WTC11 (cell line): Measurements from ENCODE around the gene ACBD4. TPM values are rescaled to one million over a fixed set of nuclear protein-coding genes. Genes with fewer than 3 reads are reported as not detected.

Experiments used
- ATAC-seq: fragments of 200-7000 bp; cut with Tn5 transposase; 2 replicates; pipeline ENCODE4 v1.10.0; 2021; ENCODE audit warnings: mild to moderate bottlenecking, moderate library complexity
- CTCF ChIA-PET: fragments of 300-600 bp; sonication (Branson Sonifier 250); formaldehyde crosslinking; loops from one replicate; lab custom pipeline; 2021; ENCODE audit warnings: antibody characterized with exemption; lab: Charles Lee
- POLR2A ChIA-PET: fragments of 350-600 bp; sonication (Branson Sonifier 250); formaldehyde crosslinking; loops from one replicate; lab custom pipeline; 2021; ENCODE audit warnings: antibody characterized with exemption; lab: Charles Lee
- DNase-seq: peaks from one replicate; pipeline ENCODE4 v3.0.0; 2021; ENCODE audit warnings: low spot score
- H3K27ac Mint-ChIP-seq: 2 replicates; pipeline ENCODE4 v1.8.0; 2021; ENCODE audit warnings: mixed read lengths
- H3K27me3 Mint-ChIP-seq: 2 replicates; pipeline ENCODE4 v1.8.0; 2021; ENCODE audit warnings: low read depth, mild to moderate bottlenecking, moderate library complexity, mixed read lengths
- H3K36me3 Mint-ChIP-seq: 2 replicates; pipeline ENCODE4 v1.8.0; 2021; ENCODE audit warnings: mixed read lengths
- H3K4me1 Mint-ChIP-seq: 2 replicates; pipeline ENCODE4 v1.8.0; 2022; ENCODE audit warnings: mixed read lengths
- H3K4me3 Mint-ChIP-seq: 2 replicates; pipeline ENCODE4 v1.8.0; 2021; ENCODE audit warnings: mild to moderate bottlenecking, moderate library complexity, mixed read lengths
- H3K9me3 Mint-ChIP-seq: 2 replicates; pipeline ENCODE4 v1.8.0; 2021; ENCODE audit warnings: mixed read lengths
- AR ChIP-seq: fragments of 250-450 bp; sonication (Bioruptor Pico); IDR thresholded peaks from 2 replicates; pipeline ENCODE4 v1.9.0; 2021; ENCODE audit warnings: mild to moderate bottlenecking
- ARID4B ChIP-seq: sonication (generic); formaldehyde crosslinking; IDR thresholded peaks from 2 replicates; pipeline ENCODE4 v1.8.0; 2023; ENCODE audit warnings: missing genetic modification reagents, mild to moderate bottlenecking, borderline replicate concordance
- CDX4 ChIP-seq: fragments of 250-450 bp; sonication (Bioruptor Pico); IDR thresholded peaks from 2 replicates; pipeline ENCODE4 v1.9.0; 2021; ENCODE audit warnings: moderate library complexity, mild to moderate bottlenecking, inconsistent platforms, borderline replicate concordance
- E2F4 ChIP-seq: sonication (generic); formaldehyde crosslinking; IDR thresholded peaks from 2 replicates; pipeline ENCODE4 v1.8.1; 2022; ENCODE audit warnings: low read depth, mild to moderate bottlenecking, moderate library complexity, missing genetic modification reagents, borderline replicate concordance
- SP1 ChIP-seq: sonication (generic); formaldehyde crosslinking; conservative IDR thresholded peaks from 2 replicates; pipeline ENCODE4 v1.8.1; 2022; ENCODE audit warnings: missing genetic modification reagents
- USF2 ChIP-seq: sonication (generic); formaldehyde crosslinking; IDR thresholded peaks from 2 replicates; pipeline ENCODE4 v1.8.1; 2023; ENCODE audit warnings: mild to moderate bottlenecking, missing genetic modification reagents, moderate library complexity
- ZNF281 ChIP-seq: sonication (generic); formaldehyde crosslinking; IDR thresholded peaks from 2 replicates; pipeline ENCODE4 v1.8.0; 2023; ENCODE audit warnings: mild to moderate bottlenecking, missing genetic modification reagents
- ZNF423 ChIP-seq: fragments of 250-450 bp; sonication (Bioruptor Pico); IDR thresholded peaks from 2 replicates; pipeline ENCODE4 v2.1.2; 2022; ENCODE audit warnings: mild to moderate bottlenecking, moderate library complexity
- ZNF512 ChIP-seq: sonication (generic); formaldehyde crosslinking; IDR thresholded peaks from 2 replicates; pipeline ENCODE4 v1.8.1; 2022; ENCODE audit warnings: missing genetic modification reagents, borderline replicate concordance
- total RNA-seq: library from RNA; stranded (reverse); gene quantifications from 3 replicates; pipeline ENCODE4 v1.2.3, GENCODE V29; 2021
- TF ChIP-seq, protein P1 (sequence below): sonication (generic); formaldehyde crosslinking; IDR thresholded peaks from 2 replicates; pipeline ENCODE4 v1.8.0; 2022; ENCODE audit warnings: mild to moderate bottlenecking, missing genetic modification reagents
- TF ChIP-seq, protein P2 (sequence below): fragments of 250-450 bp; sonication (Bioruptor Pico); IDR thresholded peaks from 2 replicates; pipeline ENCODE4 v1.8.0; 2021; ENCODE audit warnings: mild to moderate bottlenecking

The ACBD4 gene
- total RNA-seq, 1 experiment from 2014 or later, result 12.7 TPM

DNA sequence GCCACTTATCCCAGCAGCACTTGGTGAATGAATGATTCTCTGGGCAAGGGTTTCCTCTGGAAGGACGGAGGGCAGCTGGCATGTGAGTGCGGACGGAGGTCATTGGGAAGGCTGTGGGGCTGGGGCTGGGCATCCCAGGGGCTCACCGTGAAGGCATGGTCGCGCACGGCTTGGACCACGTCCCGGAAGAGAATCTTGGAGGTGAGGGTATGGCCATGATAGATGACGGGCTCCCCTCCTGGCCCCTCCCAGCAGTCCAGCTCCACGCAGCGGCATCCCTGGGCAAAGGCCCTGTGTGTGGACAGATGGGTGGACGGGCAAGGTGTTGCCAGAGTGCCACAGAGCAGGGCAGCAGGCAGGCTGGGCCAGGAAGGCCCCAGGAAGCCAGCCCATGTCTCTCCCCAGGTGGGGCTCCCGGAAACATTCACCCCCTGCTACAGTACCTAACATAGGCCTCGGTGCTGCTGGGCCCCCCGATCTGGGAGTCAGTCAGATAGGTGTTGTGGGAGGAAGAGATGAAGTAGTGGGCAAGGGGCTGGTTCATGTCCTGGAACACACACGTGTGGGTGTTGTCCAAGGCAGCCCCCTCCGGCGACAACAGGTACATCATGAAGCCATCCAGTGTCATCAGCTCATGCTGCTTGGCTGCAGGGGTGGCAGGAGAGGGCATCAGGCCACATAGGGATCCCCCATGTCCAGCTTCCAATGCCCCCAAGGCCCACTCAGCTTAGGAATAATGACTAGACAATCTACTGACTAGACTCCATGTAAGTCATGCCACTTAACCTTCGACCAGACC lies 17.4 kb upstream of the ACBD4 start (continued):
- TF ChIP-seq ZNF281 (CRISPR knock-in tag), result no peak
- TF ChIP-seq AR (CRISPR knock-in tag), result no peak
- TF ChIP-seq ZNF423 (CRISPR knock-in tag), result no peak
- no peak for TF ChIP-seq USF2
- no peak for TF ChIP-seq ZNF512
- TF ChIP-seq CDX4 (CRISPR knock-in tag), result no peak
- TF ChIP-seq E2F4 (CRISPR knock-in tag), result no peak

GRCh38 chr17:45118691-45119090 lies 16.8 kb upstream of the ACBD4 start:
- no peaks in the 10 kb centered on the region for H3K36me3 Mint-ChIP-seq
- no peaks in the 10 kb centered on the region for H3K27me3 Mint-ChIP-seq
- ATAC-seq, result no peak
- peaks cover 14% of the 10 kb centered on the region for H3K4me1 Mint-ChIP-seq
- no peaks in the 10 kb centered on the region for H3K9me3 Mint-ChIP-seq
- H3K27ac Mint-ChIP-seq, result no peak overlapping the region
- no peak overlapping the region for H3K4me3 Mint-ChIP-seq
- ChIA-PET CTCF (interaction anchor here (0.7 to 3.1 kb wide), 4 partner anchors 12 to 20 kb away, joined by 3 to 27 read pairs (median 6); partner anchors contain the start of gene ACBD4), POLR2A (no interaction called here)
- no peak for DNase-seq
- TF ChIP-seq, protein P1, sequence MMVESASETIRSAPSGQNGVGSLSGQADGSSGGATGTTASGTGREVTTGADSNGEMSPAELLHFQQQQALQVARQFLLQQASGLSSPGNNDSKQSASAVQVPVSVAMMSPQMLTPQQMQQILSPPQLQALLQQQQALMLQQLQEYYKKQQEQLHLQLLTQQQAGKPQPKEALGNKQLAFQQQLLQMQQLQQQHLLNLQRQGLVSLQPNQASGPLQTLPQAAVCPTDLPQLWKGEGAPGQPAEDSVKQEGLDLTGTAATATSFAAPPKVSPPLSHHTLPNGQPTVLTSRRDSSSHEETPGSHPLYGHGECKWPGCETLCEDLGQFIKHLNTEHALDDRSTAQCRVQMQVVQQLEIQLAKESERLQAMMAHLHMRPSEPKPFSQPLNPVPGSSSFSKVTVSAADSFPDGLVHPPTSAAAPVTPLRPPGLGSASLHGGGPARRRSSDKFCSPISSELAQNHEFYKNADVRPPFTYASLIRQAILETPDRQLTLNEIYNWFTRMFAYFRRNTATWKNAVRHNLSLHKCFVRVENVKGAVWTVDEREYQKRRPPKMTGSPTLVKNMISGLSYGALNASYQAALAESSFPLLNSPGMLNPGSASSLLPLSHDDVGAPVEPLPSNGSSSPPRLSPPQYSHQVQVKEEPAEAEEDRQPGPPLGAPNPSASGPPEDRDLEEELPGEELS (CRISPR knock-in tag), result no peak
- TF ChIP-seq, protein P2, sequence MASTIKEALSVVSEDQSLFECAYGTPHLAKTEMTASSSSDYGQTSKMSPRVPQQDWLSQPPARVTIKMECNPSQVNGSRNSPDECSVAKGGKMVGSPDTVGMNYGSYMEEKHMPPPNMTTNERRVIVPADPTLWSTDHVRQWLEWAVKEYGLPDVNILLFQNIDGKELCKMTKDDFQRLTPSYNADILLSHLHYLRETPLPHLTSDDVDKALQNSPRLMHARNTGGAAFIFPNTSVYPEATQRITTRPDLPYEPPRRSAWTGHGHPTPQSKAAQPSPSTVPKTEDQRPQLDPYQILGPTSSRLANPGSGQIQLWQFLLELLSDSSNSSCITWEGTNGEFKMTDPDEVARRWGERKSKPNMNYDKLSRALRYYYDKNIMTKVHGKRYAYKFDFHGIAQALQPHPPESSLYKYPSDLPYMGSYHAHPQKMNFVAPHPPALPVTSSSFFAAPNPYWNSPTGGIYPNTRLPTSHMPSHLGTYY, result no peak
- TF ChIP-seq AR (CRISPR knock-in tag), result no peak
- no peak for TF ChIP-seq SP1 (CRISPR knock-in tag)
- no peak for TF ChIP-seq ARID4B
